Nephron progenitor cell (in vitro differentiated cells): ENCODE data around the gene HYKK.
"Not testable (repeated sequence)": the region's sequence is repeated elsewhere in the genome, so short reads cannot be mapped to it uniquely, and the experiment has no call there.

ENCODE experiments used
- DNase-seq: peaks from one replicate; pipeline ENCODE4 v3.0.0; 2021
- H3K27ac Mint-ChIP-seq: 2 replicates; pipeline ENCODE4 v1.8.0; 2021; ENCODE audit warnings: mild to moderate bottlenecking, moderate library complexity, mixed read lengths
- H3K27me3 Mint-ChIP-seq: 2 replicates; pipeline ENCODE4 v1.8.0; 2021; ENCODE audit warnings: mild to moderate bottlenecking, low read depth, mixed read lengths; ENCODE audit not compliant: poor library complexity
- H3K36me3 Mint-ChIP-seq: 2 replicates; pipeline ENCODE4 v1.8.0; 2021; ENCODE audit warnings: low read depth, mixed read lengths
- H3K4me1 Mint-ChIP-seq: 2 replicates; pipeline ENCODE4 v1.8.0; 2021; ENCODE audit warnings: mixed read lengths
- H3K4me3 Mint-ChIP-seq: 2 replicates; pipeline ENCODE4 v1.8.0; 2021; ENCODE audit warnings: mild to moderate bottlenecking, moderate library complexity, mixed read lengths
- H3K9me3 Mint-ChIP-seq: 2 replicates; pipeline ENCODE4 v1.8.0; 2021; ENCODE audit warnings: mild to moderate bottlenecking, moderate library complexity, mixed read lengths
- CTCF ChIP-seq: fragments of 200-600 bp; sonication (generic); IDR thresholded peaks from 2 replicates; pipeline ENCODE4 v1.5.0; 2021; ENCODE audit warnings: antibody characterized with exemption

Gene HYKK

GRCh38 chr15:78508272-78508671, 895 bp downstream of the HYKK start:
- Mint-ChIP-seq H3K4me3 (peak overlapping the region; percentile 90), H3K36me3 (no peaks in the 10 kb centered on the region), H3K27ac (no peak overlapping the region), H3K9me3 (peaks cover 7% of the 10 kb centered on the region), H3K27me3 (peaks cover 49% of the 10 kb centered on the region), H3K4me1 (peaks cover 7% of the 10 kb centered on the region)
- no peak for TF ChIP-seq CTCF
- DNase-seq = no peak

- H3K4me1 Mint-ChIP-seq = peaks cover 7% of the 10 kb centered on the region
- no peak overlapping the region for H3K27ac Mint-ChIP-seq
- no peak for TF ChIP-seq CTCF
- peaks cover 7% of the 10 kb centered on the region for H3K9me3 Mint-ChIP-seq
- DNase-seq = no peak
- peaks cover 49% of the 10 kb centered on the region for H3K27me3 Mint-ChIP-seq
- no peaks in the 10 kb centered on the region for H3K36me3 Mint-ChIP-seq
- peak overlapping the region; percentile 21 for H3K4me3 Mint-ChIP-seq
Observed at GRCh38 chr15:78509726-78510312, 2.4 kb downstream of the HYKK start.

GRCh38 chr15:78520035-78520434, 12.7 kb downstream of the HYKK start:
- peaks cover 24% of the 10 kb centered on the region for H3K9me3 Mint-ChIP-seq
- not testable (repeated sequence) for H3K4me1 Mint-ChIP-seq, H3K4me3 Mint-ChIP-seq, DNase-seq, H3K27ac Mint-ChIP-seq, H3K36me3 Mint-ChIP-seq
- H3K27me3 Mint-ChIP-seq = peaks cover 15% of the 10 kb centered on the region

- no peak for DNase-seq
- Mint-ChIP-seq H3K36me3 (no peaks in the 10 kb centered on the region), H3K27ac (no peak overlapping the region), H3K4me3 (no peak overlapping the region), H3K27me3 (peaks cover 11% of the 10 kb centered on the region), H3K9me3 (peaks cover 28% of the 10 kb centered on the region), H3K4me1 (no peaks in the 10 kb centered on the region)
- TF ChIP-seq CTCF = no peak
Observed at GRCh38 chr15:78524230-78524629, 16.9 kb downstream of the HYKK start.

GRCh38 chr15:78527325-78527724, 19.9 kb downstream of the HYKK start:
- Mint-ChIP-seq H3K9me3 (peaks cover 28% of the 10 kb centered on the region), H3K4me3 (no peak overlapping the region), H3K27ac (no peak overlapping the region), H3K36me3 (no peaks in the 10 kb centered on the region), H3K27me3 (peaks cover 8% of the 10 kb centered on the region), H3K4me1 (no peaks in the 10 kb centered on the region)
- DNase-seq = no peak
- no peak for TF ChIP-seq CTCF

GRCh38 chr15:78533331-78533730, 26.0 kb downstream of the HYKK start:
- no peaks in the 10 kb centered on the region for H3K9me3 Mint-ChIP-seq
- H3K4me3 Mint-ChIP-seq = no peak overlapping the region
- H3K4me1 Mint-ChIP-seq = no peaks in the 10 kb centered on the region
- H3K36me3 Mint-ChIP-seq = no peaks in the 10 kb centered on the region
- H3K27me3 Mint-ChIP-seq = peaks cover 9% of the 10 kb centered on the region
- DNase-seq = no peak
- no peak for TF ChIP-seq CTCF
- no peak overlapping the region for H3K27ac Mint-ChIP-seq
